MCF 10A (cell line): Measurements from ENCODE around the gene DYNLT5. TPM values are rescaled to one million over a fixed set of nuclear protein-coding genes. Genes with fewer than 3 reads are reported as not detected.

ENCODE experiments used
- BruUV-seq: library from RNA; stranded (reverse); fragments of 400-500 nt; replicated peaks from 2 replicates; lab custom pipeline; 2021; lab: Mats Ljungman, UMichigan
- CTCF ChIA-PET: fragments of 300-600 bp; sonication (Branson Sonifier 250); formaldehyde crosslinking; extraction: SDS; loops from one replicate; lab custom pipeline; 2021; ENCODE audit warnings: antibody characterized with exemption, inconsistent platforms; lab: Yijun Ruan, JAX
- POLR2A ChIA-PET: fragments of 300-600, 350-650 bp; sonication (Branson Sonifier 250); formaldehyde crosslinking; extraction: SDS; loops from one replicate; lab custom pipeline; 2020; ENCODE audit warnings: antibody characterized with exemption, inconsistent platforms; lab: Yijun Ruan, JAX
- DNase-seq: peaks from one replicate; pipeline ENCODE4 v3.0.0-alpha.2; 2018; ENCODE audit not compliant: unreplicated experiment
- H3K27ac Mint-ChIP-seq: one replicate; pipeline ENCODE4 v1.8.0; 2022; ENCODE audit warnings: mild to moderate bottlenecking, low read depth, mixed read lengths; ENCODE audit not compliant: unreplicated experiment
- H3K27me3 Mint-ChIP-seq: one replicate; pipeline ENCODE4 v1.8.0; 2022; ENCODE audit warnings: mixed read lengths; ENCODE audit not compliant: insufficient read depth, unreplicated experiment
- H3K36me3 Mint-ChIP-seq: one replicate; pipeline ENCODE4 v1.8.0; 2022; ENCODE audit warnings: mild to moderate bottlenecking, moderate library complexity, mixed read lengths; ENCODE audit not compliant: insufficient read depth, unreplicated experiment
- H3K4me1 Mint-ChIP-seq: one replicate; pipeline ENCODE4 v1.8.0; 2022; ENCODE audit warnings: mixed read lengths; ENCODE audit not compliant: insufficient read depth, unreplicated experiment
- H3K4me3 Mint-ChIP-seq: one replicate; pipeline ENCODE4 v1.8.0; 2022; ENCODE audit warnings: mild to moderate bottlenecking, moderate library complexity, mixed read lengths; ENCODE audit not compliant: unreplicated experiment
- H3K9me3 Mint-ChIP-seq: one replicate; pipeline ENCODE4 v1.8.0; 2022; ENCODE audit warnings: mixed read lengths; ENCODE audit not compliant: unreplicated experiment
- intact Hi-C: fragments of 100-400 bp; cut with micrococcal nuclease; formaldehyde crosslinking; loops from 2 replicates; pipeline ENCODE4 v1.14.1; 2022
- total RNA-seq: library from RNA; stranded (reverse); gene quantifications from 2 replicates; pipeline ENCODE4 v1.2.3, GENCODE V29; 2022
- TF ChIP-seq, protein P1 (sequence below): fragments of 200-600 bp; IDR thresholded peaks from one replicate; pipeline ENCODE4 v1.8.0; 2022; ENCODE audit warnings: antibody characterized with exemption, mild to moderate bottlenecking; ENCODE audit not compliant: unreplicated experiment

The DYNLT5 gene
- total RNA-seq, 1 experiment from 2014 or later, result not detected

DNA sequence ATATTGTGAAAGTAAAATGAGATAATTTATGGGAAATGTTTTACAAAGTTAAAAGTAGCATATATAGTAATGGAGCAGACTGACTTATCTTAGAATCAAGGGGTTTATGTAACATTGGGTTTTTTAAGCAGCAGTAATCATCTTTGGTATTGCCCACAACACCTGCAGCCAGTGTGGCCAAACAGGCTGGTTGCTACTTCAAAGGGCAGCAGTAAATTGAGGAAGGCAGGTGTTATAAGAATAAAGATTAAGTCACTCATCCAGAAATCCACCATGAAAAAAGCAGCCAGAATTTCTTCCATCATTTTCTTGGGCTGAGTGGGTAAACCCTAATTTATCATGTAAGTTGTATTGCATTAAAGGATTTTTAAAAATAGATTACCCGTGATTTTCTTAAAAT, 16.7 kb downstream of the DYNLT5 start:
- H3K4me3 Mint-ChIP-seq, result no peak overlapping the region
- no peaks in the 10 kb centered on the region for H3K4me1 Mint-ChIP-seq
- intact Hi-C loops, result loop anchor here (5.0 kb wide), 2 partner anchors 208 to 578 kb away; no protein-coding TSS in a partner anchor
- ChIA-PET POLR2A (interaction anchor here (0.9 kb wide), 1 partner anchor 65 kb away, joined by 3 read pairs; no protein-coding TSS in a partner anchor), CTCF (interaction anchor here (1.0 kb wide), 1 partner anchor 380 kb away, joined by 3 read pairs; no protein-coding TSS in a partner anchor)
- no peak overlapping the region for H3K27ac Mint-ChIP-seq
- no peaks in the 10 kb centered on the region for H3K27me3 Mint-ChIP-seq
- BruUV-seq, result no TSS peak
- H3K9me3 Mint-ChIP-seq, result no peaks in the 10 kb centered on the region
- H3K36me3 Mint-ChIP-seq, result peaks cover 6% of the 10 kb centered on the region
- no peak for DNase-seq
- TF ChIP-seq, protein P1, sequence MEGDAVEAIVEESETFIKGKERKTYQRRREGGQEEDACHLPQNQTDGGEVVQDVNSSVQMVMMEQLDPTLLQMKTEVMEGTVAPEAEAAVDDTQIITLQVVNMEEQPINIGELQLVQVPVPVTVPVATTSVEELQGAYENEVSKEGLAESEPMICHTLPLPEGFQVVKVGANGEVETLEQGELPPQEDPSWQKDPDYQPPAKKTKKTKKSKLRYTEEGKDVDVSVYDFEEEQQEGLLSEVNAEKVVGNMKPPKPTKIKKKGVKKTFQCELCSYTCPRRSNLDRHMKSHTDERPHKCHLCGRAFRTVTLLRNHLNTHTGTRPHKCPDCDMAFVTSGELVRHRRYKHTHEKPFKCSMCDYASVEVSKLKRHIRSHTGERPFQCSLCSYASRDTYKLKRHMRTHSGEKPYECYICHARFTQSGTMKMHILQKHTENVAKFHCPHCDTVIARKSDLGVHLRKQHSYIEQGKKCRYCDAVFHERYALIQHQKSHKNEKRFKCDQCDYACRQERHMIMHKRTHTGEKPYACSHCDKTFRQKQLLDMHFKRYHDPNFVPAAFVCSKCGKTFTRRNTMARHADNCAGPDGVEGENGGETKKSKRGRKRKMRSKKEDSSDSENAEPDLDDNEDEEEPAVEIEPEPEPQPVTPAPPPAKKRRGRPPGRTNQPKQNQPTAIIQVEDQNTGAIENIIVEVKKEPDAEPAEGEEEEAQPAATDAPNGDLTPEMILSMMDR, result no peak

DNA sequence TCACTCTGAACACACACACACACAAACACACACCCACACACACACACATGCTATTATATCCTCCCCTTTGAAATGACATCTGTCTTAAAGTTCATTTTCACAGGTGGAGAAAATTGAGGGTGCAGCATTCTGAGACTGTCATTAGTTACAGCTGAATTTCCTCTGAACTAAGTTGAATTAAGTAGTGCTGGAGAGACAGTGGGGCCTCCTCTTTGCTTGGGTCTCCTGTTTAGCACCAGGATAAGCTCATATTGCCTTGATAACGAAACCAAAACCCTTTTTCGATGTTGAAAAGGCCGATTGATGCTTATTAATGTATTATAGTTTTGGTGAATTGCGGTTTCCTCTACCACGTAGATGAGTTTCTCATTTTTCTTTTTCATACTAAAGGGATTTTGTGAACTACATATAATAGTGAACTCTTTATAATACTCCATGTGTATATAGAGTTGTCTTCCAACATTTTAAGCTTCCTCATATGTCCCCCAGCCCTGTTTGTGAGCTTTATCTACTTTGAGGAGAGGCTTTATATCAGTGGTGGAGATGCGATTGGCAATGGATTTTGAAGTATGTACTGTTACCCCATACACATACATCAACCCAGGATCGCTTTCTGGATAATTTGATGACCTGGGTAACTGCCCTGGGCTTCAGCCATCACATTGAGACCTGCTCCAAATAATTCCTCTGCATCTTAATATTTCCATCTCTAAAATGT, 17.4 kb downstream of the DYNLT5 start:
- BruUV-seq, result no TSS peak
- intact Hi-C loops, result loop anchor here (5.0 kb wide), 2 partner anchors 208 to 578 kb away; no protein-coding TSS in a partner anchor
- ChIA-PET CTCF (interaction anchor here (1.0 kb wide), 1 partner anchor 379 kb away, joined by 3 read pairs; no protein-coding TSS in a partner anchor), POLR2A (interaction anchor here (0.9 to 1.1 kb wide), 3 partner anchors 22 to 442 kb away, joined by 3 read pairs; no protein-coding TSS in a partner anchor)
- Mint-ChIP-seq H3K9me3 (no peaks in the 10 kb centered on the region), H3K4me3 (no peak overlapping the region), H3K4me1 (no peaks in the 10 kb centered on the region), H3K27me3 (no peaks in the 10 kb centered on the region), H3K27ac (no peak overlapping the region), H3K36me3 (peaks cover 6% of the 10 kb centered on the region)
- no peak for DNase-seq
- TF ChIP-seq, protein P1, result no peak

DNA sequence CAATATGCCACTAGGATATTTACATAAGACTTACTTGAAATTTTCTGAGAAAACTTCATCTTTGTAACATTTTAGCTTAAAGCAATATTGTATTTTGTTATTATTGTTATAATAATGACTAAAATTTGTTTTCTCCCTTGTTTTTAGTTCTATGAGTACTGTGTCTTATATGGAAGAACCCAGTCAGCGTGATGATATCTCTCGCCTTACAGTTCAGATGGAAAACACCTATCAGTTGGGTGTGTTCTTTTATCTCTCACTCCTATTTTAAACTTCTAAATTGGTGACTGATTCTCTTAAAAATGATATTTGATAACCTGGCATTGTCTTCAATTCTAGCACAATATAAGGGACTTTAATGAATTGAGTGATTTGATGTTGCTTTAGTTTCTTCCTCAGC, 18.0 kb downstream of the DYNLT5 start:
- TF ChIP-seq, protein P1, result no peak
- Mint-ChIP-seq H3K36me3 (peaks cover 6% of the 10 kb centered on the region), H3K9me3 (no peaks in the 10 kb centered on the region), H3K27me3 (no peaks in the 10 kb centered on the region), H3K27ac (no peak overlapping the region), H3K4me1 (no peaks in the 10 kb centered on the region), H3K4me3 (no peak overlapping the region)
- BruUV-seq, result no TSS peak
- intact Hi-C loops, result no loop called here
- ChIA-PET POLR2A (interaction anchor here (0.6 to 1.1 kb wide), 3 partner anchors 23 to 441 kb away, joined by 3 read pairs; no protein-coding TSS in a partner anchor), CTCF (interaction anchor here (1.0 kb wide), 1 partner anchor 379 kb away, joined by 3 read pairs; no protein-coding TSS in a partner anchor)
- DNase-seq, result no peak

DNA sequence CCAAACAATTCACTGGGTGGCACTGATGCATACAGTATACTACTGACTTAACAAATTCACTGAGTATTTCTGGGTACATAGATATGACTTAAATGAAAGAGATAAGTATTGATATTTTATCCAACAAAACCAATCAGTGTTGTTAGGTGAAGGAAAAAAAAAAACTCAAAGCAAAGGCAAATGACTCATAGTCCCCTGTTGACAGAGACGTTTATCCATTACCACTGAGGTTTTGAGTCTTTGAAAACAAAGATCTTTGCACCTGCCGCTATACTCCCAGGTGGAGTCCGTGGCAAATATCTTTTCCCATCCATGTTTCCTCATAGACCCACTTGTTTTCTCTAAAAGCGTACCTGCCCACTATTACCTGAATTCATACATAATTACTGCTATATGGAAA, 18.4 kb downstream of the DYNLT5 start:
- H3K27me3 Mint-ChIP-seq, result no peaks in the 10 kb centered on the region
- no peak overlapping the region for H3K4me3 Mint-ChIP-seq
- CTCF ChIA-PET, result no interaction called here
- peaks cover 5% of the 10 kb centered on the region for H3K36me3 Mint-ChIP-seq
- POLR2A ChIA-PET, result interaction anchor here (0.6 to 1.1 kb wide), 3 partner anchors 23 to 441 kb away, joined by 3 read pairs; no protein-coding TSS in a partner anchor
- no peak for DNase-seq
- TF ChIP-seq, protein P1, result no peak
- no peaks in the 10 kb centered on the region for H3K9me3 Mint-ChIP-seq
- H3K4me1 Mint-ChIP-seq, result no peaks in the 10 kb centered on the region
- intact Hi-C loops, result no loop called here
- H3K27ac Mint-ChIP-seq, result no peak overlapping the region
- BruUV-seq, result no TSS peak
